A549 (cell line): Measurements from ENCODE around the gene CYB561D1. TPM values are rescaled to one million over a fixed set of nuclear protein-coding genes. Genes with fewer than 3 reads are reported as not detected.

Experiments used
- ATAC-seq, 2 experiments: fragments of 200-7000 bp in 1 of 2; fragments of >200 bp in 1 of 2; cut with Nextera tagmentation in 1 of 2; cut with Tn5 transposase in 1 of 2; 3 replicates each; pipeline versions ENCODE4 v1.8.0 to v1.9.1; 2018 to 2020; ENCODE audit warnings: mild to moderate bottlenecking in 1 of 2, moderate library complexity in 1 of 2
- CTCF ChIA-PET: fragments of 300-600 bp; sonication (Branson Sonifier 250); formaldehyde crosslinking; extraction: SDS; loops from one replicate; lab custom pipeline; 2021; ENCODE audit warnings: antibody characterized with exemption, inconsistent platforms; lab: Yijun Ruan, JAX
- POLR2A ChIA-PET: fragments of 350-600 bp; formaldehyde crosslinking; extraction: SDS; loops from one replicate; lab custom pipeline; 2021; ENCODE audit warnings: antibody characterized with exemption, inconsistent platforms; lab: Yijun Ruan, JAX
- DNase-seq, 2 experiments: peaks; one replicate each; pipeline versions ENCODE4 v3.0.0 to v3.0.0-alpha.2; 2011 to 2016; ENCODE audit warnings: low read depth in 1 of 2, low spot score in 1 of 2
- FAIRE-seq: peaks from 2 replicates; lab custom pipeline; 2011; peaks lifted over from hg19 to GRCh38; lab: Jason Lieb, UNC
- H3K27ac ChIP-seq, 2 experiments: fragments of >200 bp; sonication (Bioruptor Twin); formaldehyde crosslinking; 3 replicates each; pipeline ENCODE4 v1.5.1; 2016 to 2017
- H3K4me1 ChIP-seq: fragments of >200 bp; sonication (Bioruptor Twin); formaldehyde crosslinking; 3 replicates; pipeline ENCODE4 v1.6.1; 2016
- H3K4me2 ChIP-seq: fragments of >200 bp; sonication (Bioruptor Twin); formaldehyde crosslinking; 3 replicates; pipeline ENCODE4 v1.6.1; 2016
- H3K4me3 ChIP-seq: fragments of >200 bp; sonication (Bioruptor Twin); formaldehyde crosslinking; 3 replicates; pipeline ENCODE4 v1.5.1; 2016
- H3K9me3 ChIP-seq: fragments of >200 bp; sonication (Bioruptor Twin); formaldehyde crosslinking; 3 replicates; pipeline ENCODE4 v1.6.1; 2016
- BHLHE40 ChIP-seq: IDR thresholded peaks from 2 replicates; pipeline ENCODE4 v1.6.1; 2012; ENCODE audit warnings: low read depth, low read length, inconsistent platforms
- CBX2 ChIP-seq: fragments of 200-600 bp; sonication (generic); IDR thresholded peaks from 2 replicates; pipeline ENCODE4 v1.6.1; 2016; ENCODE audit warnings: low read depth, mild to moderate bottlenecking, borderline replicate concordance
- CBX8 ChIP-seq: fragments of 200-600 bp; sonication (generic); IDR thresholded peaks from 2 replicates; pipeline ENCODE4 v1.6.1; 2016
- CEBPB ChIP-seq, 2 experiments: fragments of >200 bp in 1 of 2; sonication (Bioruptor Twin) in 1 of 2; formaldehyde crosslinking in 1 of 2; IDR thresholded peaks; 2 replicates each; pipeline ENCODE4 v1.6.1; 2012 to 2016
- CHD2 ChIP-seq: fragments of 150-350 bp; IDR thresholded peaks from 2 replicates; pipeline ENCODE4 v1.6.1; 2014; ENCODE audit warnings: low read length; ENCODE audit not compliant: partially characterized antibody
- EHF ChIP-seq: fragments of 250-450 bp; sonication (Bioruptor Pico); IDR thresholded peaks from 2 replicates; pipeline ENCODE4 v1.5.0; 2020; ENCODE audit warnings: mild to moderate bottlenecking
- EHMT2 ChIP-seq: fragments of 200-600 bp; sonication (generic); IDR thresholded peaks from 2 replicates; pipeline ENCODE4 v1.6.1; 2016; ENCODE audit warnings: antibody characterized with exemption, low read depth, mild to moderate bottlenecking, moderate library complexity
- ESRRA ChIP-seq: fragments of 150-350 bp; IDR thresholded peaks from 2 replicates; pipeline ENCODE4 v1.6.1; 2014; ENCODE audit warnings: mild to moderate bottlenecking, low read length, borderline replicate concordance
- FOSB ChIP-seq: fragments of 250-450 bp; sonication (Bioruptor Pico); IDR thresholded peaks from 2 replicates; pipeline ENCODE4 v1.5.0; 2020; ENCODE audit warnings: mild to moderate bottlenecking, moderate library complexity
- FOSL2 ChIP-seq, 2 experiments: fragments of 450-650 bp in 1 of 2; fragments of >200 bp in 1 of 2; sonication (Bioruptor Twin) in 1 of 2; formaldehyde crosslinking; IDR thresholded peaks; 2 replicates each; pipeline versions ENCODE4 v1.5.0 to v1.6.1; 2016 to 2020; ENCODE audit warnings: mild to moderate bottlenecking in 1 of 2, moderate library complexity in 1 of 2
- GATA3 ChIP-seq: IDR thresholded peaks from 2 replicates; pipeline ENCODE4 v1.6.1; 2012; ENCODE audit warnings: borderline replicate concordance
- HOXA7 ChIP-seq: fragments of 250-450 bp; sonication (Bioruptor Pico); IDR thresholded peaks from 2 replicates; pipeline ENCODE4 v1.5.0; 2020; ENCODE audit warnings: mild to moderate bottlenecking, moderate library complexity
- JUNB ChIP-seq: fragments of >200 bp; sonication (Bioruptor Twin); formaldehyde crosslinking; IDR thresholded peaks from 2 replicates; pipeline ENCODE4 v1.6.1; 2016
- MAFK ChIP-seq: fragments of 450-650 bp; IDR thresholded peaks from 2 replicates; pipeline ENCODE4 v1.6.1; 2014; ENCODE audit not compliant: partially characterized antibody
- PHF8 ChIP-seq: fragments of 200-600 bp; sonication (generic); IDR thresholded peaks from 2 replicates; pipeline ENCODE4 v1.6.1; 2016; ENCODE audit warnings: low read depth, mild to moderate bottlenecking, antibody characterized with exemption, moderate library complexity, borderline replicate concordance
- RAD21 ChIP-seq, 2 experiments: fragments of >200 bp in 1 of 2; sonication (Bioruptor Twin) in 1 of 2; formaldehyde crosslinking in 1 of 2; IDR thresholded peaks in 1 of 2; conservative IDR thresholded peaks in 1 of 2; 2 replicates in 1 of 2; 3 replicates in 1 of 2; pipeline ENCODE4 v1.6.1; 2012 to 2018; ENCODE audit warnings: inconsistent platforms in 1 of 2
- RARB ChIP-seq: fragments of 250-450 bp; sonication (Bioruptor Pico); IDR thresholded peaks from 2 replicates; pipeline ENCODE4 v1.8.0; 2021; ENCODE audit warnings: mild to moderate bottlenecking, moderate library complexity
- RCOR1 ChIP-seq: fragments of 150-350 bp; IDR thresholded peaks from 2 replicates; pipeline ENCODE4 v1.6.1; 2014; ENCODE audit warnings: antibody characterized with exemption, low read length, low read depth
- RNF2 ChIP-seq: fragments of 200-600 bp; sonication (generic); IDR thresholded peaks from 2 replicates; pipeline ENCODE4 v1.6.1; 2016; ENCODE audit warnings: low read depth, mild to moderate bottlenecking, antibody characterized with exemption, moderate library complexity, borderline replicate concordance
- SMC3 ChIP-seq: fragments of >200 bp; sonication (Bioruptor Twin); formaldehyde crosslinking; IDR thresholded peaks from 3 replicates; pipeline ENCODE4 v1.6.1; 2018; ENCODE audit warnings: inconsistent platforms
- TFCP2L1 ChIP-seq: fragments of 250-450 bp; sonication (Bioruptor Pico); IDR thresholded peaks from 2 replicates; pipeline ENCODE4 v1.5.0; 2021; ENCODE audit warnings: mild to moderate bottlenecking
- TP53 ChIP-seq: fragments of 250-450 bp; sonication (Bioruptor Pico); IDR thresholded peaks from 2 replicates; pipeline ENCODE4 v1.5.0; 2021; ENCODE audit warnings: mild to moderate bottlenecking, moderate library complexity
- ZFP36 ChIP-seq: fragments of 450-650 bp; IDR thresholded peaks from 2 replicates; pipeline ENCODE4 v1.6.1; 2014; ENCODE audit warnings: borderline replicate concordance; ENCODE audit not compliant: partially characterized antibody
- ZNF302 ChIP-seq: fragments of 250-450 bp; sonication (Bioruptor Pico); IDR thresholded peaks from 2 replicates; pipeline ENCODE4 v1.9.0; 2021; ENCODE audit warnings: inconsistent platforms, mild to moderate bottlenecking, moderate library complexity
- WGBS: methylation state at CpG from one replicate; pipeline ENCODE4 v1.1.6; 2017; ENCODE audit errors: missing lambda C conversion rate; 5-methylcytosine and 5-hydroxymethylcytosine counted together
- polyA minus RNA-seq: library from RNA; depleted of rRNA, polyadenylated mRNA; stranded (reverse); fragments of >200 nt; gene quantifications from 2 replicates; pipeline ENCODE4 v1.2.3, GENCODE V29; 2011; rRNA and poly(A)+ RNA removed
- polyA plus RNA-seq, 4 experiments: library from polyadenylated mRNA; depleted of rRNA in 3 of 4; stranded (reverse); fragments of >200 nt; fragmentation: RNase III in 1 of 4; extraction: RNeasy Plus Mini Kit Qiagen cat#74134 plus additional on column Dnase treatment in 1 of 4; gene quantifications; 2 replicates in 3 of 4; 3 replicates in 1 of 4; pipeline ENCODE4 v1.2.3, GENCODE V29; 2011 to 2017
- TF ChIP-seq, protein P1 (sequence below): IDR thresholded peaks from 2 replicates; pipeline ENCODE4 v1.6.1; 2012; ENCODE audit warnings: low read depth, borderline replicate concordance
- TF ChIP-seq, protein P2 (sequence below): IDR thresholded peaks from 2 replicates; pipeline ENCODE4 v1.6.1; 2012
- TF ChIP-seq, protein P3 (sequence below): fragments of 250-450 bp; sonication (Bioruptor Pico); IDR thresholded peaks from 2 replicates; pipeline ENCODE4 v1.5.0; 2021; ENCODE audit warnings: mild to moderate bottlenecking, moderate library complexity, borderline replicate concordance
- TF ChIP-seq, protein P4 (sequence below): fragments of >200 bp; sonication (Bioruptor Twin); formaldehyde crosslinking; IDR thresholded peaks from 2 replicates; pipeline ENCODE4 v1.6.1; 2016
- TF ChIP-seq, protein P5 (sequence below): IDR thresholded peaks from 2 replicates; pipeline ENCODE4 v1.6.1; 2012
- TF ChIP-seq, protein P6 (sequence below): fragments of >200 bp; sonication (Bioruptor Twin); formaldehyde crosslinking; IDR thresholded peaks from 3 replicates; pipeline ENCODE4 v1.5.1; 2016
- TF ChIP-seq, protein P7 (sequence below): fragments of 250-450 bp; sonication (Bioruptor Pico); IDR thresholded peaks from 2 replicates; pipeline ENCODE4 v1.5.0; 2020; ENCODE audit warnings: low read depth, mild to moderate bottlenecking, moderate library complexity

Gene CYB561D1, protein sequence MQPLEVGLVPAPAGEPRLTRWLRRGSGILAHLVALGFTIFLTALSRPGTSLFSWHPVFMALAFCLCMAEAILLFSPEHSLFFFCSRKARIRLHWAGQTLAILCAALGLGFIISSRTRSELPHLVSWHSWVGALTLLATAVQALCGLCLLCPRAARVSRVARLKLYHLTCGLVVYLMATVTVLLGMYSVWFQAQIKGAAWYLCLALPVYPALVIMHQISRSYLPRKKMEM
- polyA plus RNA-seq (2011; rRNA removed) (4.0 and 4.9 TPM in 2 replicates), polyA plus RNA-seq (2017; fragmentation: RNase III; extraction: RNeasy Plus Mini Kit Qiagen cat#74134 plus additional on column Dnase treatment) (4.4 to 5.2 TPM (median 4.9 TPM) in 3 replicates), polyA minus RNA-seq (6.9 and 7.4 TPM in 2 replicates)
- polyA plus RNA-seq (2012; cell fraction: cytosol; rRNA removed) = 3.2 and 4.4 TPM in 2 replicates
- polyA plus RNA-seq (2012; cell fraction: nucleus; rRNA removed) = 4.5 and 6.2 TPM in 2 replicates

DNA sequence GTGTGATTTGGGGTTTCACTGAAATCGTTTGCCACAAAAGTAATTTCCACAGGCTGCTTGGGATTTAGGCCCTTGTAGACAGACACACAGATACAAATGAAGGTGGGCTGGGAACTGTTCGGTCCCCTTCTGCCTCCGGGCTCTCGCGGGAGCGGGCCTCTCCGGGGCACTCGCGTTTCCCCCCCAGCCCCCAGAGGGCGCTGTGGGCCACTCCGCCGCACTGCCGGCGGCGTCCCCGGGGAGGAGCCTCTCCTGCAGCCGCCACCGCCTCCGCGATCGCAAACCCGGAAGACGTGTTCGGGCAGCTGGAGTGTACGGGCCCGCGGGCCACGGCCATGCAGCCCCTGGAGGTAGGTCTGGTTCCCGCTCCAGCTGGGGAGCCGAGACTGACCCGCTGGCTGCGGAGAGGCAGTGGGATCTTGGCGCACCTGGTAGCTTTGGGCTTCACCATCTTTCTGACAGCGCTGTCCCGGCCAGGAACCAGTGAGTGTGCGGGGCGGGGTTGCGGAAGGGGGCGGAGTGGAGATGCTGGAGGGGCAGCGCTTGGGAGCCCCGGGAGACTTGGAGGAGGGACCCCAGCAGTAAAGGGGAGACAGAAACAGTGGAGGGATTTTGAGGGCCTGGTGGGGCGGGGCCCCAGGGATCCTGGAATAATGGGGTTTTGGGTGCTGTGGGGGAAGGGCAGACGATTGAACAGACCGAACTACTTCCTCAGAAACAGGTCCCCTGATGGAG is at the start of gene CYB561D1:
Gene CYB561D1, plus strand, starts transcription at position 290 of the 735 bp plus-strand sequence. Its CDS starts 46 bp downstream, at position 336.
- Histone ChIP-seq H3K9me3 (no peaks in the 10 kb centered on the region), H3K27ac (peak within 1 kb of the TSS; percentile 85 to 98), H3K4me1 (peaks cover 6% of the 10 kb centered on the region; the same call in 1 of the 3 replicates), H3K4me3 (peak within 1 kb of the TSS; percentile 75), H3K4me2 (peak within 1 kb of the TSS; percentile 76)
- ATAC-seq (peak; percentile 83 to 94), FAIRE-seq (no peak), DNase-seq (peak; percentile 52 to 78)
- 2% methylated on average over 6 of the region's 44 CpGs for WGBS
- CTCF ChIA-PET = interaction anchor here (0.6 to 23.6 kb wide), 21 partner anchors 8 to 491 kb away, joined by 3 to 749 read pairs (median 5); partner anchors contain the start of genes AHCYL1, AMIGO1, ATXN7L2 and GNAI3
- POLR2A ChIA-PET = interaction anchor here (0.6 to 1.6 kb wide), 2 partner anchors 10 to 34 kb away, joined by 3 to 9 read pairs; partner anchors contain the start of gene ATXN7L2
- TF ChIP-seq ZNF302 (no peak), CBX2 (no peak), FOSB (CRISPR knock-in tag) (no peak), ZFP36 (no peak), RAD21 (conservative IDR thresholded peaks at IDR 0.05 in 1 of 2, IDR thresholded peaks at IDR 0.05 in 1 of 2) (peak; percentile 16 to 34; a peak in 3 of 5 replicates), GATA3 (no peak), HOXA7 (CRISPR knock-in tag) (no peak), PHF8 (no peak), TFCP2L1 (CRISPR knock-in tag) (no peak), RCOR1 (no peak), SMC3 (peak; percentile 44; the same call in 1 of the 3 replicates), TP53 (no peak), EHMT2 (no peak), ESRRA (no peak), CEBPB (IDR thresholded peaks at IDR 0.05) (no peak), RNF2 (no peak), EHF (CRISPR knock-in tag) (no peak), CHD2 (peak; percentile 89), FOSL2 (IDR thresholded peaks at IDR 0.05) (no peak), FOSL2 (CRISPR knock-in tag; IDR thresholded peaks at IDR 0.05) (no peak), BHLHE40 (no peak), CBX8 (no peak), RARB (CRISPR knock-in tag) (no peak), MAFK (no peak), JUNB (no peak)
- TF ChIP-seq, protein P1, sequence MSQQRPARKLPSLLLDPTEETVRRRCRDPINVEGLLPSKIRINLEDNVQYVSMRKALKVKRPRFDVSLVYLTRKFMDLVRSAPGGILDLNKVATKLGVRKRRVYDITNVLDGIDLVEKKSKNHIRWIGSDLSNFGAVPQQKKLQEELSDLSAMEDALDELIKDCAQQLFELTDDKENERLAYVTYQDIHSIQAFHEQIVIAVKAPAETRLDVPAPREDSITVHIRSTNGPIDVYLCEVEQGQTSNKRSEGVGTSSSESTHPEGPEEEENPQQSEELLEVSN = no peak
- TF ChIP-seq, protein P2, sequence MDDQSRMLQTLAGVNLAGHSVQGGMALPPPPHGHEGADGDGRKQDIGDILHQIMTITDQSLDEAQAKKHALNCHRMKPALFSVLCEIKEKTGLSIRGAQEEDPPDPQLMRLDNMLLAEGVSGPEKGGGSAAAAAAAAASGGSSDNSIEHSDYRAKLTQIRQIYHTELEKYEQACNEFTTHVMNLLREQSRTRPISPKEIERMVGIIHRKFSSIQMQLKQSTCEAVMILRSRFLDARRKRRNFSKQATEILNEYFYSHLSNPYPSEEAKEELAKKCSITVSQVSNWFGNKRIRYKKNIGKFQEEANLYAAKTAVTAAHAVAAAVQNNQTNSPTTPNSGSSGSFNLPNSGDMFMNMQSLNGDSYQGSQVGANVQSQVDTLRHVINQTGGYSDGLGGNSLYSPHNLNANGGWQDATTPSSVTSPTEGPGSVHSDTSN = no peak
- TF ChIP-seq, protein P3, sequence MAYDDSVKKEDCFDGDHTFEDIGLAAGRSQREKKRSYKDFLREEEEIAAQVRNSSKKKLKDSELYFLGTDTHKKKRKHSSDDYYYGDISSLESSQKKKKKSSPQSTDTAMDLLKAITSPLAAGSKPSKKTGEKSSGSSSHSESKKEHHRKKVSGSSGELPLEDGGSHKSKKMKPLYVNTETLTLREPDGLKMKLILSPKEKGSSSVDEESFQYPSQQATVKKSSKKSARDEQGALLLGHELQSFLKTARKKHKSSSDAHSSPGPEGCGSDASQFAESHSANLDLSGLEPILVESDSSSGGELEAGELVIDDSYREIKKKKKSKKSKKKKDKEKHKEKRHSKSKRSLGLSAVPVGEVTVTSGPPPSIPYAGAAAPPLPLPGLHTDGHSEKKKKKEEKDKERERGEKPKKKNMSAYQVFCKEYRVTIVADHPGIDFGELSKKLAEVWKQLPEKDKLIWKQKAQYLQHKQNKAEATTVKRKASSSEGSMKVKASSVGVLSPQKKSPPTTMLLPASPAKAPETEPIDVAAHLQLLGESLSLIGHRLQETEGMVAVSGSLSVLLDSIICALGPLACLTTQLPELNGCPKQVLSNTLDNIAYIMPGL (CRISPR knock-in tag) = no peak
- TF ChIP-seq, protein P4, sequence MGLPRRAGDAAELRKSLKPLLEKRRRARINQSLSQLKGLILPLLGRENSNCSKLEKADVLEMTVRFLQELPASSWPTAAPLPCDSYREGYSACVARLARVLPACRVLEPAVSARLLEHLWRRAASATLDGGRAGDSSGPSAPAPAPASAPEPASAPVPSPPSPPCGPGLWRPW = no peak
- TF ChIP-seq, protein P5, sequence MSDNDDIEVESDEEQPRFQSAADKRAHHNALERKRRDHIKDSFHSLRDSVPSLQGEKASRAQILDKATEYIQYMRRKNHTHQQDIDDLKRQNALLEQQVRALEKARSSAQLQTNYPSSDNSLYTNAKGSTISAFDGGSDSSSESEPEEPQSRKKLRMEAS = no peak
- TF ChIP-seq, protein P6, sequence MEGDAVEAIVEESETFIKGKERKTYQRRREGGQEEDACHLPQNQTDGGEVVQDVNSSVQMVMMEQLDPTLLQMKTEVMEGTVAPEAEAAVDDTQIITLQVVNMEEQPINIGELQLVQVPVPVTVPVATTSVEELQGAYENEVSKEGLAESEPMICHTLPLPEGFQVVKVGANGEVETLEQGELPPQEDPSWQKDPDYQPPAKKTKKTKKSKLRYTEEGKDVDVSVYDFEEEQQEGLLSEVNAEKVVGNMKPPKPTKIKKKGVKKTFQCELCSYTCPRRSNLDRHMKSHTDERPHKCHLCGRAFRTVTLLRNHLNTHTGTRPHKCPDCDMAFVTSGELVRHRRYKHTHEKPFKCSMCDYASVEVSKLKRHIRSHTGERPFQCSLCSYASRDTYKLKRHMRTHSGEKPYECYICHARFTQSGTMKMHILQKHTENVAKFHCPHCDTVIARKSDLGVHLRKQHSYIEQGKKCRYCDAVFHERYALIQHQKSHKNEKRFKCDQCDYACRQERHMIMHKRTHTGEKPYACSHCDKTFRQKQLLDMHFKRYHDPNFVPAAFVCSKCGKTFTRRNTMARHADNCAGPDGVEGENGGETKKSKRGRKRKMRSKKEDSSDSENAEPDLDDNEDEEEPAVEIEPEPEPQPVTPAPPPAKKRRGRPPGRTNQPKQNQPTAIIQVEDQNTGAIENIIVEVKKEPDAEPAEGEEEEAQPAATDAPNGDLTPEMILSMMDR = peak; percentile 82
- TF ChIP-seq, protein P7, sequence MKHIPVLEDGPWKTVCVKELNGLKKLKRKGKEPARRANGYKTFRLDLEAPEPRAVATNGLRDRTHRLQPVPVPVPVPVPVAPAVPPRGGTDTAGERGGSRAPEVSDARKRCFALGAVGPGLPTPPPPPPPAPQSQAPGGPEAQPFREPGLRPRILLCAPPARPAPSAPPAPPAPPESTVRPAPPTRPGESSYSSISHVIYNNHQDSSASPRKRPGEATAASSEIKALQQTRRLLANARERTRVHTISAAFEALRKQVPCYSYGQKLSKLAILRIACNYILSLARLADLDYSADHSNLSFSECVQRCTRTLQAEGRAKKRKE (CRISPR knock-in tag) = no peak
